SK-N-SH treated with all-trans-retinoic acid at 6 μM for 48 hours (cell line): Measurements from ENCODE around the gene FAM78B.

ENCODE experiments used
- PATZ1 ChIP-seq: fragments of 250-450 bp; sonication (Bioruptor Pico); IDR thresholded peaks from 2 replicates; pipeline ENCODE4 v1.8.0; 2020; ENCODE audit warnings: mild to moderate bottlenecking, moderate library complexity, borderline replicate concordance
- POU6F1 ChIP-seq: fragments of 250-450 bp; sonication (Bioruptor Pico); IDR thresholded peaks from 2 replicates; pipeline ENCODE4 v1.8.0; 2021; ENCODE audit warnings: low read depth, mild to moderate bottlenecking, moderate library complexity, borderline replicate concordance
- PPARA ChIP-seq: fragments of 250-450 bp; sonication (Bioruptor Pico); IDR thresholded peaks from 2 replicates; pipeline ENCODE4 v1.5.0; 2020; ENCODE audit warnings: mild to moderate bottlenecking, borderline replicate concordance
- RARB ChIP-seq: fragments of 250-450 bp; sonication (Bioruptor Pico); IDR thresholded peaks from 2 replicates; pipeline ENCODE4 v1.8.0; 2021; ENCODE audit warnings: mild to moderate bottlenecking, moderate library complexity
- TCF4 ChIP-seq: fragments of 250-450 bp; sonication (Bioruptor Pico); IDR thresholded peaks from 2 replicates; pipeline ENCODE4 v1.8.0; 2021; ENCODE audit warnings: mild to moderate bottlenecking, moderate library complexity, borderline replicate concordance
- TOX ChIP-seq: fragments of 250-450 bp; sonication (Bioruptor Pico); IDR thresholded peaks from 2 replicates; pipeline ENCODE4 v1.8.0; 2021; ENCODE audit warnings: mild to moderate bottlenecking, moderate library complexity, borderline replicate concordance
- ZFP3 ChIP-seq: fragments of 250-450 bp; sonication (Bioruptor Pico); IDR thresholded peaks from 2 replicates; pipeline ENCODE4 v1.5.0; 2020; ENCODE audit warnings: mild to moderate bottlenecking, moderate library complexity

GRCh38 chr1:166132496-166132895, 34.3 kb downstream of the FAM78B start:
- TF ChIP-seq TOX (CRISPR knock-in tag) (no peak), PATZ1 (no peak), ZFP3 (no peak), TCF4 (CRISPR knock-in tag) (no peak), PPARA (CRISPR knock-in tag) (no peak), RARB (CRISPR knock-in tag) (no peak), POU6F1 (no peak)
